ENCODE data around the gene CDH13.

Gene CDH13

GRCh38 chr16:83603723-83604570, 977.2 kb downstream of the CDH13 start:
- no peak for DNase-seq
- Histone ChIP-seq H3K4me1 (ENCODE audit: low read length) (no peaks in the 10 kb centered on the region), H3K9me2 (replicated peaks; ENCODE audit: insufficient read depth, low read length) (no peaks in the 10 kb centered on the region), H4K20me1 (ENCODE audit: insufficient read depth, low read length) (no peaks in the 10 kb centered on the region), H3K27me3 (replicated peaks; ENCODE audit: insufficient read depth, low read length) (no peaks in the 10 kb centered on the region), H3K79me2 (ENCODE audit: low read length) (no peaks in the 10 kb centered on the region), H3K4me3 (ENCODE audit: low read length) (no peak overlapping the region), H3F3A (ENCODE audit: insufficient read depth, low read length) (no peaks in the 10 kb centered on the region), H3K9ac (ENCODE audit: low read length) (no peak overlapping the region), H3K27ac (ENCODE audit: low read length) (no peak overlapping the region), H3K9me3 (replicated peaks; ENCODE audit: insufficient read depth, low read length) (no peaks in the 10 kb centered on the region), H3K4me2 (ENCODE audit: low read depth, low read length) (no peak overlapping the region), H2AFZ (ENCODE audit: low read length) (no peak overlapping the region), H3K36me3 (replicated peaks; ENCODE audit: insufficient read depth, low read length) (no peaks in the 10 kb centered on the region)
- no peak for TF ChIP-seq EZH2 (optimal IDR thresholded peaks at IDR 0.05; ENCODE audit: low read depth, low read length)
- no peak for TF ChIP-seq EZH2phosphoT487 (IDR thresholded peaks at IDR 0.05; ENCODE audit: low read length)
- TF ChIP-seq CTCF (IDR thresholded peaks at IDR 0.05; ENCODE audit: low read length) = no peak

GRCh38 chr16:83606486-83607030, 979.8 kb downstream of the CDH13 start:
- Histone ChIP-seq H3K79me2 (ENCODE audit: low read length) (no peaks in the 10 kb centered on the region), H3K4me2 (ENCODE audit: low read depth, low read length) (no peak overlapping the region), H3F3A (ENCODE audit: insufficient read depth, low read length) (no peaks in the 10 kb centered on the region), H2AFZ (ENCODE audit: low read length) (no peak overlapping the region), H3K4me3 (ENCODE audit: low read length) (no peak overlapping the region), H3K9ac (ENCODE audit: low read length) (no peak overlapping the region), H3K36me3 (replicated peaks; ENCODE audit: insufficient read depth, low read length) (no peaks in the 10 kb centered on the region), H4K20me1 (ENCODE audit: insufficient read depth, low read length) (no peaks in the 10 kb centered on the region), H3K9me2 (replicated peaks; ENCODE audit: insufficient read depth, low read length) (no peaks in the 10 kb centered on the region), H3K27ac (ENCODE audit: low read length) (no peak overlapping the region), H3K9me3 (replicated peaks; ENCODE audit: insufficient read depth, low read length) (no peaks in the 10 kb centered on the region), H3K27me3 (replicated peaks; ENCODE audit: insufficient read depth, low read length) (no peaks in the 10 kb centered on the region), H3K4me1 (ENCODE audit: low read length) (no peaks in the 10 kb centered on the region)
- no peak for DNase-seq
- no peak for TF ChIP-seq EZH2phosphoT487 (IDR thresholded peaks at IDR 0.05; ENCODE audit: low read length)
- no peak for TF ChIP-seq CTCF (IDR thresholded peaks at IDR 0.05; ENCODE audit: low read length)

- no peaks in the 10 kb centered on the region for H3K4me1 ChIP-seq (ENCODE audit: low read length)
- no peaks in the 10 kb centered on the region for H3F3A ChIP-seq (ENCODE audit: insufficient read depth, low read length)
- H3K36me3 ChIP-seq (replicated peaks; ENCODE audit: insufficient read depth, low read length) = no peaks in the 10 kb centered on the region
- H3K9ac ChIP-seq (ENCODE audit: low read length) = no peak overlapping the region
- no peak for TF ChIP-seq EZH2 (optimal IDR thresholded peaks at IDR 0.05; ENCODE audit: low read depth, low read length)
- TF ChIP-seq CTCF (IDR thresholded peaks at IDR 0.05; ENCODE audit: low read length) = no peak
- TF ChIP-seq EZH2phosphoT487 (IDR thresholded peaks at IDR 0.05; ENCODE audit: low read length) = no peak
- no peaks in the 10 kb centered on the region for H3K9me2 ChIP-seq (replicated peaks; ENCODE audit: insufficient read depth, low read length)
- no peaks in the 10 kb centered on the region for H3K9me3 ChIP-seq (replicated peaks; ENCODE audit: insufficient read depth, low read length)
- H4K20me1 ChIP-seq (ENCODE audit: insufficient read depth, low read length) = no peaks in the 10 kb centered on the region
- no peak for DNase-seq
- H3K4me2 ChIP-seq (ENCODE audit: low read depth, low read length) = no peak overlapping the region
- H3K27ac ChIP-seq (ENCODE audit: low read length) = no peak overlapping the region
- no peak overlapping the region for H3K4me3 ChIP-seq (ENCODE audit: low read length)
- H3K27me3 ChIP-seq (replicated peaks; ENCODE audit: insufficient read depth, low read length) = no peaks in the 10 kb centered on the region
- H3K79me2 ChIP-seq (ENCODE audit: low read length) = no peaks in the 10 kb centered on the region
- H2AFZ ChIP-seq (ENCODE audit: low read length) = no peak overlapping the region
Measured at GRCh38 chr16:83609178-83609577, 982.4 kb downstream of the CDH13 start.
